T47D (cell line): ENCODE data around the gene MCM3AP.
A peak's percentile ranks its signal among the peaks of the same experiment; 100 is the strongest.

Source experiments
- DNase-seq, 2 experiments: peaks; one replicate each; pipeline versions ENCODE4 v3.0.0 to v3.0.0-alpha.2; 2011 to 2012; ENCODE audit warnings: low read depth in 1 of 2, low spot score in 1 of 2
- JUND ChIP-seq: IDR thresholded peaks from 2 replicates; pipeline ENCODE4 v1.6.1; 2012; ENCODE audit warnings: low read depth
- in situ Hi-C: cut with HindIII; loops from 2 replicates; pipeline ENCODE4 v1.10.0; 2016; ENCODE audit warnings: low sequenced_read_pairs, low pct_unique_long_range_greater_than_20kb

The MCM3AP gene

DNA sequence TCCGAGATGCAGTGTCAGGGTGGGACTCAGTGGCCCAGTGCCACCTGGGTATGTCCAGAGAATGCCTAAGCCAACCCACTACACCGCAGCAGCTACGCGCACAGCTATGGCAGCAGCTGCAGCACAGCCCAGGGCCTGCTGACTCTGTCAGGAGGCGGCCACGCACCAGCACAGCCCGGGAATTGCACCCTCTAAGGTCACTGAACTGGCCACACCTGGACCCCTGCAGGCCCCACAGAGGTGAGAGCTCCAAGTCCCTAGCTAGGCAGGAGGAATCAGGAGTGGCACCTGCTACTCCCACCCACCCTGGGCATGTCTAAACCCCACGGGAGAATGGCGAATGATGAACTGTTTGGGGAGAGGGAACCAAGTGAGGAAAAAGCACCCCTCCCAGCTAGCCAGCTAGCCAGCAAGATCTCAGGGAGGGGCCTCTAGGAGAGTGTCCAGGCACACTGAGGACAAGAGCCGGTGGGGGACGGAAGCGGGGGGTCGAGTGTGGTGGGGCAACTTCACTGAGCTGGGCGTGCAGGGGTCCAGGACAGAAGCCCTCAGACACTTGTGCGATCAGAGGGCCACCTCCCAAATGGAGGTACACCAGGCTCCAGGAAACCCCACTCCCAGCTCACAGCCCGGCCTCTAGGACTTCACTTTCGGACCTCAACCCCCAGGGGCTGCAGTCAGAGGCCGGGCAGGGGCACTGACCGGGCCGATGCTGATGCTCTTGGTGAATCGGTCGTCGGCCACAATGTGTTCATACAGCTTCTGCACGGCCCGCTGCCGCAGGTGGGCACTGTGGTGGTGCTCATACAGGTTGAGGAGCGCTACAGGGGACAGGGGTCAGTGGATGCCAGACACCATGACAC lies 70.7 kb downstream of the MCM3AP start:
- no peak for DNase-seq
- in situ Hi-C loops = no loop called here
- TF ChIP-seq JUND = no peak

DNA sequence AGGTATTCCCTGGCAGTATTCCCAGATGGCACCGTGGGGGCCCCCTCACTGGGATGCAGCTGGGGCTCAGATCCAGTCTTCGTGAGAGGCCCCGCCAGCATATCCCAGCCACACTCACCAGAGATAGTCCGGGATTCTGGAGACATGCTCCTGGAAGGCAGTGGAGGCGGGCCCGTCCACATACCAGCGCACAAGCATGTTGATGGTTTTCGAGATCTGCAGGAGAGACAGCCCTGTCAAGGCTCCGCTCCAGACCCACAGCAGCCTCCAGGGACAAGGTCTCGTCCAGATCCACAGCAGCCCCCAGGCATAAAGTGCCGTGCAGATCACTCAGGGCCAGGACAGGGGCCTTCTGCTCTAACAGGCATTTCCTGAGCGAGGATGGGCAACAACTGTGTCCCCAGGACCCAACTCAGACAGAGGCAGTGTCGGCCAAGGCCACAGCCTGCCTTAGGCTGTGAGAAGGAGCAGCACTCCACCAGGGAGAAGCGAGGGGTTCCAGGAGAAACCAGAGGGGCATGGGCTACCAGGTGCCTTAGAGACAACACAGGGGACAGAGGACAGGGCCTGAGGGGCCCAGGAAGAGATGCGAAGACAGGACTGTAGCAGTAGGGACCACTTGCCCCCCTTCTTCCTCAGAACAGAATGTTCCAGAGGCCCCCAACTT lies 71.7 kb downstream of the MCM3AP start:
- in situ Hi-C loops = no loop called here

DNA sequence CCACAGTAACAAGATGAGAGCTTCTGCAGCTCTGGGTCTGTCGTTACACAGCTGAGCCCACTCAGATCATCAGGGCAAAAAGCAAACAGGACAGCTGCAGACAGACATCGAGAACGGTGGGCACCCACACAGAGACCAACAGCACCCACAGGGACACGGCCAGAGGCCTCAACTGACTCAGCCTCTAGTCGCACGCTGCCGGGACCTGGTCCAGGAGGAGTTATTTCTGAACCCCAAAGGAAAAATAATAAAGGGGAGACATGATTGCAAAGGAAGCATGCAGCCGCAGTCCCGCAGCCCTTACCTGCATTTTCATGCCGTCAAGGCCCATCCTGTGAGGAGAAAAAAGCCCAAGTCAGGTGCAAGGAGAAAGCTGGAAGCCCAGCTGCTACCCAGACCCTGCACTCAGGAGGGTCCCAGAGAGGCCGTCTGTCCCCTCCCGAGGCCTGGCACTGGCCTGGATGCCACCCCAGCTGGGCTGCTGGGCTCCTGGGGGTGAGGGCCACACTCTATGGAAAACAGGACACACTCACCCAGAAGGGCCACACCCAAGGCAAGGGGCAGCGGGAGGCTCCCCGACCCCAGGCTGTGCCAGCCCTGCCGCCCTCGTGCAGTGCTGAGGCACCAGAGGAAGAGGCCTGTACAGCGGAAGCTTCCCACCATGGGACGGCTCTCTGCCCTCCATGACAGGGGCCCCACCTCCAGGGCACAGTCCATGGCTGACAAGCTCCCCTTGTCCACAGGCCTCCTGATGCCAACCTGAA lies 72.5 kb downstream of the MCM3AP start:
- in situ Hi-C loops = no loop called here
- no peak for DNase-seq
- no peak for TF ChIP-seq JUND

More for the DNA sequence above, 71.7 kb downstream of the MCM3AP start:
- no peak for DNase-seq
- TF ChIP-seq JUND = no peak

DNA sequence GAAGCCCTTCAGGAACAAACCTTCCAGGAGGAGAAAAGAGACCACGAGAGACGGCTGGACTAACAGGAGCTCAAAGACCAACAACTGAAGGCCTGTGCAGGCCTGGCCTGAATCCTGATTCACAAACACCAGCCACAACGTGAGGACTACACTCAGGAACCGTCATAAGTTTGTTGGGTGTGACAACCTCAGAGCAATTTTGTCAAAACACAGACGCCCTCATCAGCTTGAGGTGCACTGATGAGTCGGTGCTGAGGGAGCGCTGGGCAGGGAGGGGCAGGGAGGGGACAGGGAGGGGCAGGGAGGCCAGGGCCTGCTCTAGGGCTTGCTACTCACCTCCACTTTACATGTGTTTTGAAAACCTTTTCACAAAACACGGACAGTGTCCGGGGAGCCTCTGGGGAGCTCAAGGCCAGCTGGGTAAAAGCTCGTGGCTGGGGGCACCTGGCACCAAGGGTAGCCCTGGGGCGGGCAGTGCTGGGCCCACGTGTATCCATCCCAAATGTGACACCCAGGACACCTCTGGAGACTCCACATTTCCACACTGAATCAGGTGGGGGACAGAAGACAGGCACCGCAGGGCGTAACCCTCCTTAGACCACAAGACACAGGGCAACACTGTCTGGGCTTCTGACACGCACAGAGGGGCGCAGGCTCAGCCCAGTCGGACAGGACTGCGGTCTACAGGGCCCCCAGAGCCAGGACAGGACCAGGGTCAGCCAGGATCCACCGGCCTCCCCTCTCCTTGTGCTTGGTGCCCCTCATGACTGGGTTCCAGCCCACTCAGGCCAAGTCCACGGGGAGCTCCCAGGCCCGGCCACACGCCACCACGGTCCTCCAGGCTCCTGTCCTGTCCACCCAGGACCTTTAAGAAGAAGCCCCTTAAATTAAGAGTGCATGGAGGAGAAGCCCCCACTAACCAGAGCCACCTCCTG lies 73.4 kb downstream of the MCM3AP start:
- in situ Hi-C loops = no loop called here
- no peak for TF ChIP-seq JUND
- DNase-seq = no peak

DNA sequence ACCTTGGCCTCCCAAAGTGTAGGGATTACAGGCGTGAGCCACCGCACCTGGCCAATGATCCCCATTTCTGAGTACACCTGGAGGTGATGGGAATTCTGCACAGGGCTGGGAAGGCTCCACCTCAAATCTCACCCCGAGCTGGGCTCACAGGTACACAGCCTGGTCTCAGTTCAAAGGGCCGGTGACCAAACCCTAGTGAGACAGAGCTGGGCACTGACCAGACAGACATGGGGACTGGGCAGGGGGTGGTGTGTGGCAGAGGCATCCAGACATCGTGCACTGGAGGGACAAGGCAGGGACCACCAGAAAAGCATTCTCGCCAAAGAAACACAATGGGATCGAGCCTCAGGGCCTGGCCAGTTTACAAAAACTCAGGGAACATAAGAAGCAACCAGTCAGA lies 74.0 kb downstream of the MCM3AP start:
- DNase-seq = no peak
- TF ChIP-seq JUND = no peak
- in situ Hi-C loops = no loop called here

DNA sequence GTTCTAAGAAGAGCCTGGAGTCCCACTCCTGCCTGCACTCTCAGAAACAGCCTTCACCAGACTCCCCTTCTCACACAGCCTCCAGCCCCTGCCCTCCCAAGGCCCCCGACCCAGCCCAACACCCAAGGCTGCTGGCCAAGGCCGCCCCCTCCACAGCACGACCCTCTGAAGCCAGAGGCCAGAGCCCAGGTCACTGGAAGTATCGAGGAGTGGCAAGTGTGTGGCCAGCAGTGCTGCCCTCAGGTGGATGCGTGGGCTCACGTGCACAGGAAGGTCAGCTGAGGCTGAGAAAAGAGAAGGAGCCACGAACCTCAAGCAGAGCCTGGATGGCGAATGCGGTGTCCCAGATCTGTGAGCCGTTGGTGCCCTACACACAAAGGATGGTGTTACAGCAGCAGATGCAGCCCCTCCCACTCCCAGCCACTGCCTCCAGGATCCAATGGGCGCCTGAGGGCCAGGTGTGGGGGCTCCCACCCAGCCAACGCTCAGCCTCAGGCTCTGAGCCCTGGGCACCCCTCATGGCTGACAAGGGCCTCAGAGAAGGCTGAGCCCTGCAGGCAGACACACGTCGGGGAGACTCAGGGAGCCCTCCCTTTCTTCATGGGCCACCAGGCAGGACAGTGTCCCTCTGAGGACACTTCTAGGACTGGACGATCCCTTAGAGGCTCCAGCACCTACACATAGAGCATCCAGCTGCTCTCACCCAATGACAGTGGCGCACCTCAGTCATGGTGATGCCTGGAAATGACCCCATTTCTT lies 74.9 kb downstream of the MCM3AP start:
- no peak for TF ChIP-seq JUND
- in situ Hi-C loops = no loop called here
- DNase-seq = peak in 1 of 2 experiments; percentile 36

DNA sequence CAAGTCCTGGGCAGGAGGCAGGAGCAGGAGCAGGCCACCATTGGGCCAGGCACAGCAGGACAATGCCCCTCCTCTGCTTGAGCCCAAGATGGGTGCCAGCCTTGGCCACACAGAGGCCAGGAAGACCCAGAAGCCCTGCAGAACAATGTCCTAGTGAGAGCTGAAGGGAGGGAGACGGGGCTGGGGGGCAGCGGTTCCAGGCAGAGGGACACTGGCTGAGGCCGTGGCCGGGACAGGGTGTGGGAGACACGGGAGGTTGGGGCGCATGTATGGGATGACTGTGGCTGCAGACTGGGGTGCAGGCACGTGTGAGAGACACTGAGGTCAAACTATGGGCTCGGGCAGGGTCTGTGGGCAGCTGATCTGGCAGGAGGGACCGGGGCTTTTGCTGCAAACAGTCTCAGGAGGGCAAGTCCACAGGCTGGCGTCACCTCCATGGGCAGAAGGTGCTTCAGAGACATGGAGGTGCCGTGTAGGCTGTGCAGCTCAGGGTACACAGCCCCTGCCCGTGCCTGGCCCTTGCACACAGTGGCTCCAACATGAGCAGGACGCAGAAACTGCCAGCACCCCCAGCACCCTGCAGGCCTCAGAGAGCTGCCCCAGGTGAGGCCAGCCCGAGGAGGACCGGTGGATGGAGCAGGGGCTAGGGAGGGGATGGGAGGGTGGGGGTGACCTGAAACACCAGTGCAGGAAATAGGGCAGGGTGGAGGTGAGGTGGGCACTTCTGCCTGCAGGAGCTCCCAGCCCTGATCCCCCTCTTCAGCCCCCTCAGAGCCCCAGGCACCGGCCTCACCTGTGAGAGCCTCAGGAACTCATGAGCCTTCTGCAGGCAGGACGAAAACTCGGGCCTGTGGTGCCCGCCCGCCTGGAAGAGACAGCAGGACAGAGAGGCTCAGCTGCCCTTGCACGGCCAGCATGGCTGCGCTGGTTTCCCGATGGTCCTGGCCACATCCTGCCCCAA lies 76.4 kb downstream of the MCM3AP start:
- no peak for DNase-seq
- no peak for TF ChIP-seq JUND
- in situ Hi-C loops = no loop called here

DNA sequence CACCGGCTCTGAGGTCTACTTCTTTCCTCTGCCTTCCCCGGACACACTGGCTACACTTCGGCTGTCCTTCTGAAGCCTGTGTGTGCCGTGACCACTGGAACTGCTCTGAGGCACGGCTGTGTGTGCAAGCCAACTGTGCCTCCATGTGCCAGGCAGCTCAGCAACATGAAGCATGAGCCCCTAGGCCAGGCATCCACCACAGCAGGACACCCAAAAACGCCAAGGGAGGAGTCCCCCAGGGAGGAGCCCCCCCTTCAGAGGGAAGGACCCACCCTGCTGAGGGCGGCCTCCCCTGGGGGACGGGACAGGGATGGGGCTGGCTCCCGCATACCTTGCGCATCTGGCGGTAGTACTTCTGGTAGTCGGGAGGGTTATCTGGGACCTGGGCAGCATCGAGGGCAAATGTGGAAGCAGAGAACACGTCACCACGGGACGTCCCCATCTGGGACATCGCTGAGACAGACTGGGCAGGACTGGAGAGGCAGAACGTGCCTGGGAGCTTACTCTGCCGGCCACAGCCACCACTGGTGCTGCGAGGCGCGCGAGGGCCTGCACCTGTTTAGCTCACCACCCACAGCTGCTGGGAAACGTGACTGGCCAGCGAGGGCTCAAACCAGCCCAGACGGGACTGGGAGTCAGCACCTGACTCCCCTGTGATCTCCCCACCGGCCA lies 77.4 kb downstream of the MCM3AP start:
- TF ChIP-seq JUND = no peak
- no peak for DNase-seq
- in situ Hi-C loops = no loop called here

DNA sequence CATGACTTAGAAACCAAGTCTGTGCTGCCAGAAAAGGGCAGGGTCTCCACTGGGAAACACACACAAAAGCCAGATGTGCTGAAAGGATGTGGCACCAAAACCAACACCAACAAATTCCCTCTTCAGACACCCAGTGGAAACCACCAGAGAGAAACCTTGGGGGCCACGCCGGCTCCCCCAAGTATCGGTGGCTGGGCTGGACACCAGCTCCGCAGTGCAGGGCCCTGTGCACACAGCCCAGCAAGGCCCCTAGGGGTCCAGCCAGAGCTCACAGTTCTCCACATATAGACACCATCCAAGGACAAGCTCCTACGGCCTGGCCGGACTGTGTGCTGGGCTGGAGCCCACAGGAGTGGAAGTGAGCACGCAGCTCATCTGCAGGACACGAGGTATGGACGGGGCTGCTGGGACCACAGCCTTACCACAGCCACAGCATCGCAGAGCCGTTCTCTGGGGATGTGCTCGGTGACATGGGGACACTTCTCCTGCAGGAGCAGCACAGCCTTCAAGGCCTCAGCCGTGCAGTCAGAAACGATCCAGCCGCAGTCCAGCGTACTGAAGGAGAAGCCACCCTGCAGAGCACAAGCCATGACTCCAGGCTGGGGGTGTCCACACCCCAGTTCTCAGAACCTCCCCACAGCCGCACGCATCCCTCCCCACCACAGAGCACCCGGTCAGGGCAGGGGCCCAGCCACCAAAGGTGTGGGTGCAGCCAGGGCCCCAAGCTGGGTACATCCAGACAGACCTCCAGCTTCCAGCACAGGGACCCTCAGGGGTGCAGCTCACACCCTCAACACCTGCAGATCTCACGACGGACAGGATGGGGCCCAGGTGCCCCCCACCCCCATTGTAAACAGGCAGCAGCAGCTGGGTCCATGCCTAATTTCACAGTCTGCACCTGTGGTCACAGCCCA lies 78.1 kb downstream of the MCM3AP start:
- in situ Hi-C loops = no loop called here

More for the DNA sequence above, 78.1 kb downstream of the MCM3AP start:
- DNase-seq = no peak
- no peak for TF ChIP-seq JUND
